Inflammatory macrophage treated with lipopolysaccharide for 4 hours (primary cell): ENCODE measurements around the gene PPCS.
"Not testable (repeated sequence)": the region's sequence is repeated elsewhere in the genome, so short reads cannot be mapped to it uniquely, and the experiment has no call there.

Source experiments
- DNase-seq: peaks from one replicate; pipeline ENCODE4 v3.0.0-alpha.2; 2020

The PPCS gene

GRCh38 chr1:42454403-42454802 lies 1.9 kb upstream of the PPCS start:
- DNase-seq = no peak

GRCh38 chr1:42456754-42457089 lies 379 bp downstream of the PPCS start:
- peak; percentile 72 for DNase-seq

GRCh38 chr1:42461196-42461595 lies 4.9 kb downstream of the PPCS start:
- no peak for DNase-seq

- DNase-seq = peak; percentile 97
These were observed 6.8 kb downstream of the PPCS start, which contains the start of gene CCDC30 for GRCh38 chr1:42462828-42463763. TSS of gene CCDC30 (plus strand) at chr1:42463286. CDS start at chr1:42480552, 17,266 bp downstream.

GRCh38 chr1:42463921-42464320 lies 7.6 kb downstream of the PPCS start:
- no peak for DNase-seq

GRCh38 chr1:42466030-42466429 lies 9.7 kb downstream of the PPCS start:
- no peak for DNase-seq

GRCh38 chr1:42469727-42470126 lies 13.4 kb downstream of the PPCS start:
- DNase-seq = no peak

- DNase-seq = no peak
These were observed 20.3 kb downstream of the PPCS start for GRCh38 chr1:42476605-42477004.

- DNase-seq = not testable (repeated sequence)
These were observed 21.0 kb downstream of the PPCS start for GRCh38 chr1:42477354-42477753.

GRCh38 chr1:42477775-42478174 lies 21.4 kb downstream of the PPCS start:
- no peak for DNase-seq

- DNase-seq = peak; percentile 67
These were observed 23.3 kb downstream of the PPCS start for GRCh38 chr1:42479621-42480020.

- peak; percentile 19 for DNase-seq
These were observed 24.6 kb downstream of the PPCS start for GRCh38 chr1:42480921-42481320.

GRCh38 chr1:42482635-42483153 lies 26.4 kb downstream of the PPCS start:
- DNase-seq = no peak

GRCh38 chr1:42484382-42484781 lies 28.0 kb downstream of the PPCS start:
- DNase-seq = no peak

GRCh38 chr1:42490237-42490636 lies 33.9 kb downstream of the PPCS start:
- DNase-seq = no peak

- not testable (repeated sequence) for DNase-seq
These were observed 45.7 kb downstream of the PPCS start for GRCh38 chr1:42502031-42502430.

GRCh38 chr1:42504535-42505128 lies 48.3 kb downstream of the PPCS start:
- DNase-seq = no peak

- no peak for DNase-seq
These were observed 50.2 kb downstream of the PPCS start for GRCh38 chr1:42506576-42506975.
